H4 (cell line): ENCODE measurements around the gene ONECUT2. TPM values are rescaled to one million over a fixed set of nuclear protein-coding genes. Genes with fewer than 3 reads are reported as not detected.
"Not testable (repeated sequence)": the region's sequence is repeated elsewhere in the genome, so short reads cannot be mapped to it uniquely, and the experiment has no call there.

Source experiments
- DNase-seq: peaks from one replicate; pipeline ENCODE4 v3.0.0-alpha.2; 2015; ENCODE audit warnings: low spot score
- total RNA-seq: library from RNA; depleted of rRNA; stranded (reverse); fragments of >200 nt; shearing (Covaris generic); gene quantifications from 2 replicates; pipeline ENCODE4 v1.2.3, GENCODE V29; 2014; rRNA removed

ONECUT2 gene
- 1.3 and 1.4 TPM in 2 replicates for total RNA-seq

GRCh38 chr18:57434536-57435494 is at the start of gene ONECUT2:
Gene ONECUT2 (plus strand): TSS chr18:57435374. CDS start chr18:57435717, 343 bp downstream.
- DNase-seq, result peak; percentile 92

- DNase-seq, result peak; percentile 10
Observed at GRCh38 chr18:57389271-57389670, 45.9 kb upstream of the ONECUT2 start.

DNA sequence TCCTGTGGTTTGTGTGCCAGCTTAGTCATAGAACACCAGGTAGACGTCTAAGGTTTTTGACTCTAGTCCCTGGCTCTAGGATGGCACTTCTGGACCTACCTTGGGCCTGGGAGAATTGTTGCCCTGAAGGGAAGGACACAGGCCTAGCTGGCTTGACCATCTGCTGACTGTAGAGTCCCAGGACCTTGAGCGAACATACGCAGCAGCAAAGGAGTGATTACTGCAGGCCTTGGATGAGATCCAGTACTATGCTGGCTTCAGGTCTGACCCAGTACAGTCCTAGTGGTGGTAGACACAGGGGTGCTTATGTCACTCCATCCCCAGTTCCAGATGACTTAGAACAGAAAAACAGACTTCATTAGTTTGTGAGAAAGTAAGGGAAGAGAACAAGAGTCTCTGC is 45.1 kb upstream of the ONECUT2 start:
- no peak for DNase-seq

DNA sequence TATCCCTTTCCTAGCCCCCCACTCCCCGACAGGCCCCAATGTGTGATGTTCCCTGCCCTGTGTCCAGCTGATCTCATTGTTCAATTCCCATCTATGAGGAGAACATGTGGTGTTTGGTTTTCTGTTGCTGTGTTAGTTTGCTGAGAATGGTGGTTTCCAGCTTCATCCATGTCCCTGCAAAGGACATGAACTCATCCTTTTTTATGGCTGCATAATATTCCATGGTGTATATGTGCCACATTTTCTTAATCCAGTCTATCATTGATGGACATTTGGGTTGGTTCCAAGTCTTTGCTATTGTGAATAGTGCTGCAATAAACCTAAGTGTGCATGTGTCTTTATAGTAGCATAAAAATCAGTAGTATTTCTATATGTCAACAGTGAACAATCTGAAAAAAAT is 40.4 kb upstream of the ONECUT2 start:
- not testable (repeated sequence) for DNase-seq

DNA sequence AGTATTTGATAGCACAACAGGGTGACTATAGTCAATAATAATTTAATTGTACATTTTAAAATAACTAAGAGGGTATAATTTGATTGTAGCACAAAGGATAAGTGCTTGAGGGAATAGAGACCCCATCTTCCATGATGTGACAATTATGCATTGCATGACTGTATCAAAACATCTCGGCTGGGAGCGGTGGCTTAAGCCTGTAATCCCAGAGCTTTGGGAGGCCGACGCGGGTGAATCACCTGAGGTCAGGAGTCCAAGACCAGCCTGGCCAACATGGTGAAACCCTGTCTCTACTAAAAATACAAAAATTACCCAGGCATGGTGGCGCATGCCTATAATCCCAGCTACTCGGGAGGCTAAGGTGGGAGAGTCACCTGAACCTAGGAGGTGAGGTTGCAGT is 38.3 kb upstream of the ONECUT2 start:
- DNase-seq, result peak; percentile 56

- peak; percentile 100 for DNase-seq
Observed at GRCh38 chr18:57397440-57398132, 37.6 kb upstream of the ONECUT2 start.

GRCh38 chr18:57404345-57404744 is 30.8 kb upstream of the ONECUT2 start:
- no peak for DNase-seq

GRCh38 chr18:57409650-57410049 is 25.5 kb upstream of the ONECUT2 start:
- DNase-seq, result no peak

DNA sequence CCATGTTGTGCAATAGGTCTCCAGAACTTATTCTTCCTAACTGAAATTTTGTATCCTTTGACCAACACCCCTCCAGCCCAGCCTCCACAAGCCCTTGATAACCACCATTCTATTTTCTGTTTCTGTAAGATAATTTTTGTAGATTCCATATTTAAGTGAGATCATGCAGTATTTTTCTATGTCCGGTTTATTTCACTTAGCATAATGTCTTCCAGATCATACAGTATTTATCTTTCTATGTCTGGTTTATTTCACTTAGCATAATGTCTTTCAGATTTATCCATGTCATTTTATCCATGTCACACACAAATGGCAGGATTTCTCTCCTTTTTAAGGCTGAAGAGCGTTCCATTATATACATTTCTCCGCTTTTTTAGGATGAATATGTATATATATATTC is 24.4 kb upstream of the ONECUT2 start:
- DNase-seq, result no peak

- DNase-seq, result no peak
Observed at GRCh38 chr18:57416542-57416941, 18.6 kb upstream of the ONECUT2 start.

DNA sequence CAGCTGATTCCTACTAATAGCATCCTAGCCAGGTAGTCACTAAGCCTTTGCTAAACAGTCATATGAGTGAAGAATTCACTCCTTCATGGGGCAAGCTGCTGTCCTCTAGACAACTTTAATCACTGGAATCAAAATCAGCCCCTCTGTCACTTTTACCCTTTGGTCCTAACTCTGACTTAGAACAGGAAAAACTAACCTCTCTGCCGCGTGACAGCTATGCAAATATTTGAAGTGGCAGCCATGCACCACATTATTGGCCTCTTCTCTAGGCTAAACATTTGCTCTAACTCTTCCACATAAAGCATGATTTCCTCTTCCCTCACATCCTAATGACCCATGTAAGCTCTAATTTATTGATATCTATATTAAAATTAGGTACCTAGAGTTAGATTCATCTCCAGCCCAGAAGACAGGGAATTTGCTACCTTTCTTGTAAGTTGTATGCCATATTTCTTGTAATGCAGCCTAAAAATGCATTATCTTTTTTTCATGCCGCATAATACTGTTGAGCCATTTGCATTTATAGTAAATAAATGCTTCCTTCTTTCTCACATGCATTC is 12.8 kb upstream of the ONECUT2 start:
- no peak for DNase-seq

GRCh38 chr18:57423821-57424220 is 11.4 kb upstream of the ONECUT2 start:
- no peak for DNase-seq

GRCh38 chr18:57425096-57425495 is 10.1 kb upstream of the ONECUT2 start:
- no peak for DNase-seq

DNA sequence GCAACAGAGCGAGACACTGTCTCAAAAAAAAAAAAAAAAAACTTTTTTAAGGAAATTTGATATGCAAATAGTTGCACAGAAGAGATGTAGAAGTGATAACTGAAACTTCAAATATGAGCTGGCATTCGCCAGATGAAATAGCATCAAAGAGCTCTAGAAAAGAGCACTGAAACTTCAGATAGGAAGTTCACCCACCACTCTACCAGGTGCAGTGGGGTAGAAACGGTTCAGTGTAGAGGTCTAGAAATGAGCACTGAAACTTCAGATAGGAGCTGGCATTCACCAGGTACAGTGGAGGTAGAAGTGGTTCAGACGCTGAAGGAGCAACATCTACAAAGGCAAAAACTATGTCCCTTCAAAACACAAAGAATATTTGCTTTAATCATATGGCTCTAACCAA is 9.0 kb upstream of the ONECUT2 start:
- DNase-seq, result no peak

DNA sequence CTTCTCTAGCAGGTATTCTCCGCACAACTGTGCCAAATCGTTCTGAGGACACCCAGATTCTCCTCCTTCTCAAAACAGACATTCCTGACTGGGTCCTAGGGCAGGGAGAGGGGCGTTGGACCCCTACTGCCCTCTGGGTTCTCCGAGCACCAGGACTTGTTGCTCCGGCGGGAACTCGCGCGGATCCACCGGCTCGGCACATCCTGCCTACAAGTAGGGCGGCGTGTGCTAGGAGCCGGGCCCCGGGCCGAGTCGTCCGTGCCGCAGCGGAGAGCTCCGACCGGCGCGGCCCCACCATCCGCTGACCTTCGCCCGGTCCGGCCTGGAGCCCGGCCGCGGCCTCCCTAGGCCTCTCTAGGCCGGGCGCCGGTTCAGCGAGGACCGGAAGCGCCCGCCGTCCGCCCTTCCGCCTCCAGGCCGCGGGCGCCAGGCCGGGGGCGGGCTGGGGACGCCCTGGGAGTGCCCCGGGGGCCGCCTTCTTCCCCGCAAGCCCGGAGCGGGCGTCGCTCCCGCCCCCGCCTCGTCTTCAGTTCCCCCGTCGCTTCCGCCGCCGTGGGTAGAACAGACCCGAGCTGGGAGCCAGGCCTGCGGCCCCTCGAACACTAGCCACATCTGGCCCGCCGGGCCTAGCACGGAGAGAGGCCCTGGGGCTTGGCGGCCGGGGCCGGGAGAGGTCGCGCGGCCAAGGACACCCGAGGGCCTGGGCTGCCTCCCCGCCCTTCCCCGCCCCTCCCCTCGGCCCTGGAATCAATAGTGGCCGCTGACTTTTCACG is 7.6 kb upstream of the ONECUT2 start:
- no peak for DNase-seq

GRCh38 chr18:57428221-57429150 is 6.7 kb upstream of the ONECUT2 start:
- no peak for DNase-seq

- no peak for DNase-seq
Observed at GRCh38 chr18:57429167-57430078, 5.8 kb upstream of the ONECUT2 start.

DNA sequence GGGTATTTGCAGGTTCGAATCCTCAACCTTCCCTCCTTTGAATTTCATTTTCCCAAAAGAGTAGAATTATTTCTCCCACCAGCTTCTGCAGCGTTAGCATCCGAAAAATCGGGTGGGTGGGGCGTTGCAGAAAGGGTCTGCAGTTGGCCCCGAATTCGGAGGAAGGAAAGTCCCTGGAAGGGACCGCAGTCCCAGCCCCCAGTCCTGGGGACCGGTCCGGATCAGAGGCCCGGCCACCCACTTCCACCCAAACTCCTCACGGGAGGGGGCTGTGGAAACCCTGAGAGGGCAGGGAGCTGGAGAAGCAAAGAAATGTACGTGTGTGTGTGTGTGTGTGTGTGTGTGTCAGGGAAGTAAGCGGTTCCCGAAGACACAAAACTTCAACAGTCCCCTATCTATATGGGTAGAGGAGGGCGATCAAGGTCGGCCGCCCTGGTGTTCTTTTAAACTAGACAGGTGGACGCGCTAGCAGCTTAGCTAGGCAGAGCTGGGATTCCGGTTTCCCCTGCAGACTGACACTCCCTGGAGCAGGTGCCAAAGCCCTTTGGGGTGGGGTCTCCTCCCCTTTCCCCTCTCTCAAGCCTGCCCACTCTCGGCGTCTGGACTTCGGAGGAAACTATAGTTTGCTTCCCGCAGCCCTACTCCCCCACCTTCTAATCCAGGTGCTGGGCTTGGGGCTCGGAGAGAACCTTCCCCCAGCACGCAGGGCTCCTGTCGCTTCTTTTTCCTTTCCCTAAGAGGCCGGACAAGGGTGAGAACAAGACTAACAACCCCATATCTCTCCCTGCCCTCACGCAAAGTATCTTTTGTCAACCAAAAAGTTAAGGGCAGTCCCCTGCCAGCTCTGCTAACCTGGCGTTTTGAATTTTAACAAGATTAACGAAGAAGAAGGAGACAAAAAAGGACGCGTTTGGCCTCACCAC is 4.8 kb upstream of the ONECUT2 start:
- no peak for DNase-seq
